Ishikawa (cell line): Measurements from ENCODE around the gene B4GALT5.

Source experiments
- CEBPB ChIP-seq: IDR thresholded peaks from 2 replicates; pipeline ENCODE4 v1.6.1; 2012
- CREB1 ChIP-seq: IDR thresholded peaks from 2 replicates; pipeline ENCODE4 v1.6.1; 2012; ENCODE audit warnings: low read depth
- EGR1 ChIP-seq: IDR thresholded peaks from 2 replicates; pipeline ENCODE4 v1.6.1; 2012
- EP300 ChIP-seq: IDR thresholded peaks from 2 replicates; pipeline ENCODE4 v1.6.1; 2012; ENCODE audit warnings: borderline replicate concordance
- FOXM1 ChIP-seq: IDR thresholded peaks from 2 replicates; pipeline ENCODE4 v1.6.1; 2012; ENCODE audit warnings: low read depth, borderline replicate concordance
- NFIC ChIP-seq: IDR thresholded peaks from 2 replicates; pipeline ENCODE4 v1.6.1; 2012
- RAD21 ChIP-seq: IDR thresholded peaks from 2 replicates; pipeline ENCODE4 v1.6.1; 2012; ENCODE audit warnings: low read depth
- TAF1 ChIP-seq: IDR thresholded peaks from 2 replicates; pipeline ENCODE4 v1.6.1; 2012; ENCODE audit warnings: low read depth, mild to moderate bottlenecking
- TCF12 ChIP-seq: IDR thresholded peaks from 2 replicates; pipeline ENCODE4 v1.6.1; 2012; ENCODE audit warnings: low read depth
- TEAD4 ChIP-seq: IDR thresholded peaks from 2 replicates; pipeline ENCODE4 v1.6.1; 2012
- YY1 ChIP-seq: IDR thresholded peaks from 2 replicates; pipeline ENCODE4 v1.6.1; 2012; ENCODE audit warnings: low read depth
- ZBTB7A ChIP-seq: IDR thresholded peaks from 2 replicates; pipeline ENCODE4 v1.6.1; 2012; ENCODE audit warnings: low read depth
- TF ChIP-seq, protein P1 (sequence below): IDR thresholded peaks from 2 replicates; pipeline ENCODE4 v1.6.1; 2012
- TF ChIP-seq, protein P2 (sequence below): IDR thresholded peaks from 2 replicates; pipeline ENCODE4 v1.6.1; 2012; ENCODE audit warnings: low read depth, mild to moderate bottlenecking
- TF ChIP-seq, protein P3 (sequence below): IDR thresholded peaks from 2 replicates; pipeline ENCODE4 v1.6.1; 2012

Gene B4GALT5

GRCh38 chr20:49591217-49591865 lies 122.3 kb downstream of the B4GALT5 start:
- TF ChIP-seq ZBTB7A (no peak), FOXM1 (no peak), TAF1 (no peak), TCF12 (no peak), NFIC (no peak), YY1 (no peak), CEBPB (no peak)
- TF ChIP-seq, protein P1, sequence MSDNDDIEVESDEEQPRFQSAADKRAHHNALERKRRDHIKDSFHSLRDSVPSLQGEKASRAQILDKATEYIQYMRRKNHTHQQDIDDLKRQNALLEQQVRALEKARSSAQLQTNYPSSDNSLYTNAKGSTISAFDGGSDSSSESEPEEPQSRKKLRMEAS = no peak
- TF ChIP-seq, protein P2, sequence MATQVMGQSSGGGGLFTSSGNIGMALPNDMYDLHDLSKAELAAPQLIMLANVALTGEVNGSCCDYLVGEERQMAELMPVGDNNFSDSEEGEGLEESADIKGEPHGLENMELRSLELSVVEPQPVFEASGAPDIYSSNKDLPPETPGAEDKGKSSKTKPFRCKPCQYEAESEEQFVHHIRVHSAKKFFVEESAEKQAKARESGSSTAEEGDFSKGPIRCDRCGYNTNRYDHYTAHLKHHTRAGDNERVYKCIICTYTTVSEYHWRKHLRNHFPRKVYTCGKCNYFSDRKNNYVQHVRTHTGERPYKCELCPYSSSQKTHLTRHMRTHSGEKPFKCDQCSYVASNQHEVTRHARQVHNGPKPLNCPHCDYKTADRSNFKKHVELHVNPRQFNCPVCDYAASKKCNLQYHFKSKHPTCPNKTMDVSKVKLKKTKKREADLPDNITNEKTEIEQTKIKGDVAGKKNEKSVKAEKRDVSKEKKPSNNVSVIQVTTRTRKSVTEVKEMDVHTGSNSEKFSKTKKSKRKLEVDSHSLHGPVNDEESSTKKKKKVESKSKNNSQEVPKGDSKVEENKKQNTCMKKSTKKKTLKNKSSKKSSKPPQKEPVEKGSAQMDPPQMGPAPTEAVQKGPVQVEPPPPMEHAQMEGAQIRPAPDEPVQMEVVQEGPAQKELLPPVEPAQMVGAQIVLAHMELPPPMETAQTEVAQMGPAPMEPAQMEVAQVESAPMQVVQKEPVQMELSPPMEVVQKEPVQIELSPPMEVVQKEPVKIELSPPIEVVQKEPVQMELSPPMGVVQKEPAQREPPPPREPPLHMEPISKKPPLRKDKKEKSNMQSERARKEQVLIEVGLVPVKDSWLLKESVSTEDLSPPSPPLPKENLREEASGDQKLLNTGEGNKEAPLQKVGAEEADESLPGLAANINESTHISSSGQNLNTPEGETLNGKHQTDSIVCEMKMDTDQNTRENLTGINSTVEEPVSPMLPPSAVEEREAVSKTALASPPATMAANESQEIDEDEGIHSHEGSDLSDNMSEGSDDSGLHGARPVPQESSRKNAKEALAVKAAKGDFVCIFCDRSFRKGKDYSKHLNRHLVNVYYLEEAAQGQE = no peak

DNA sequence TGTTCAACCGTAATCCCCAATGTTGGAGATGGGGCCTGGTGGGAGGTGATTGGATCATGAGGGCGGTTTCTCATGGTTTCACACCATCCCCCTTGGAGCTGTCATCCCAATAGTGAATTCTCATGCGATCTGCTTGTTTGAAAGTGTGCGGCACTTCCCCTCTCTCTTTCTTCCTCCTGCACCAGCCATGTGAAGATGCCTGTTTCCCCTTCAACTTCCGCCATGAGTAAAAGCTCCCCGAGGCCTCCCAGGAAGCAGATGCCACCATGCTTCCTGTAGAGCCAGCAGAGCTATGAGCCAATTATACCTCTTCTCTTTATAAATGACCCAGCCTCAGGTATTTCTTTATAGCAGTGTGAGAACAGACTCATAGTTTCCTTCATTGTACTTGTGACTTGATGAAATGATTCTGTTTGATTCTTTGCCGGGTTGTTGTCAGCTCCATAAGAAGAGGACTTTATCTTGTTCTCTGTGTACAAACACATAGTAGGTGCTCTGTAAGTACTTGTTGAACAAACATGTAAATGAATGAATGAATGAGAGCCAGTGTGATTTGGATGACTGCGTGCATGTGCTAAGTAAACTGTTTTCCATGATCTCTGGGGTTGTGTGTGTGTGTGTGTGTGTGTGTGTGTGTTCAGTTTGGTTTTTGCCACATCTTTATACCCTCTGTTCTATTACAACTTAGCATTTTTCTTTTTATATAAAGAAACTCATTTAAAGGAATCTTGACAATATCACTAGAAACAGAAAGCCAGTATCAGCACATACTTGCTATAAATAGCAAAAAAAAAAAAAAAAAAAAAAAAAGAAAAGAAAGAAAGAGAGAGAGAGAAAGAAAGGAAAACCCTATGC lies 123.3 kb downstream of the B4GALT5 start:
- TF ChIP-seq, protein P1 = no peak
- TF ChIP-seq TAF1 (no peak), RAD21 (no peak), EP300 (no peak), CEBPB (no peak), YY1 (no peak), EGR1 (no peak), FOXM1 (no peak), ZBTB7A (no peak), TEAD4 (no peak), TCF12 (no peak), CREB1 (no peak), NFIC (no peak)
- TF ChIP-seq, protein P2 = no peak
- TF ChIP-seq, protein P3, sequence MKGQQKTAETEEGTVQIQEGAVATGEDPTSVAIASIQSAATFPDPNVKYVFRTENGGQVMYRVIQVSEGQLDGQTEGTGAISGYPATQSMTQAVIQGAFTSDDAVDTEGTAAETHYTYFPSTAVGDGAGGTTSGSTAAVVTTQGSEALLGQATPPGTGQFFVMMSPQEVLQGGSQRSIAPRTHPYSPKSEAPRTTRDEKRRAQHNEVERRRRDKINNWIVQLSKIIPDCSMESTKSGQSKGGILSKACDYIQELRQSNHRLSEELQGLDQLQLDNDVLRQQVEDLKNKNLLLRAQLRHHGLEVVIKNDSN = no peak

- TF ChIP-seq CEBPB (no peak), NFIC (no peak), EGR1 (no peak), EP300 (no peak), FOXM1 (no peak), CREB1 (no peak), YY1 (no peak)
- TF ChIP-seq, protein P2 = no peak
- TF ChIP-seq, protein P3 = no peak
These were observed 123.9 kb downstream of the B4GALT5 start for GRCh38 chr20:49589747-49590146.

GRCh38 chr20:49587111-49587570 lies 126.5 kb downstream of the B4GALT5 start:
- TF ChIP-seq, protein P3 = no peak
- no peak for TF ChIP-seq RAD21
- TF ChIP-seq ZBTB7A = no peak
- no peak for TF ChIP-seq FOXM1
- TF ChIP-seq YY1 = no peak
- no peak for TF ChIP-seq EP300
- no peak for TF ChIP-seq CREB1
